Activated CD4-positive, alpha-beta T cell treated with anti-CD3 and anti-CD28 coated beads, Interleukin-2, amount 50 U/mL, for 1 hour (primary cell): ENCODE results near the gene DIS3L2.
"Not testable (repeated sequence)": the region's sequence is repeated elsewhere in the genome, so short reads cannot be mapped to it uniquely, and the experiment has no call there.

Experiments
- DNase-seq: peaks from one replicate; pipeline ENCODE4 v3.0.0-alpha.2; 2020

The DIS3L2 gene

DNA sequence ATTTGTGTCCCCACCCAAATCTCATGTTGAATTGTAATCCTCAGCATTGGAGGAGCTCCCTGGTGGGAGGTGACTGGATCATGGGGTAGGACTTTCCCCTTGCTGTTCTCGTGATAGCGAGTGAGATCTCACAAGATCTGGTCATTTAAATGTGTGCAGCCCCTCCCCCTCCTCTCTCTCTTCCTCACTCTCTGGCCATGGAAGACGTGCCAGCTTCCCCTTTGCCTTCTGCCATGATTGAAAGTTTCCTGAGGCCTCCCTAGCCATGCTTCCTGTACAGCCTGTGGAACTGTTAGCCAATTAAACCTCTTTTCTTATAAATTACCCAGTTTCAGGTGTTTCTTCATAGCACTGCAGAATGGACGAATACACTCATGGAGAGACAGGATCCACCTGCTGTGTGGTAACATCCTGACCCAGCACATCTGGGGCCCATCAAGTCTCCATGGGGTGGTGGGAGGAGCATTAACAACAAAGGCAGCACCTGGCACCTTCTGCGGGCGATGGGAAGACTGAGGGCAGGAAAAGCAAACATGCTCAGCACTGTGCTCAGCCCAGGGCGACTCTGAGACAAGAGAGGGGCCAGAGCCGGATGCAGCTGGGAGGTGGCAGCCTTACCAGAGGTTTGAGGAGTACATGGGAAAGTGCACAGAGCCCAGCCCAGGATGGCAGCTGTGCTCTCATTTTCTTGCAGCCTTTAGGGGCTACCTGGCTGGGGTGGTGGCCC is 400.8 kb downstream of the DIS3L2 start:
- no peak for DNase-seq

DNA sequence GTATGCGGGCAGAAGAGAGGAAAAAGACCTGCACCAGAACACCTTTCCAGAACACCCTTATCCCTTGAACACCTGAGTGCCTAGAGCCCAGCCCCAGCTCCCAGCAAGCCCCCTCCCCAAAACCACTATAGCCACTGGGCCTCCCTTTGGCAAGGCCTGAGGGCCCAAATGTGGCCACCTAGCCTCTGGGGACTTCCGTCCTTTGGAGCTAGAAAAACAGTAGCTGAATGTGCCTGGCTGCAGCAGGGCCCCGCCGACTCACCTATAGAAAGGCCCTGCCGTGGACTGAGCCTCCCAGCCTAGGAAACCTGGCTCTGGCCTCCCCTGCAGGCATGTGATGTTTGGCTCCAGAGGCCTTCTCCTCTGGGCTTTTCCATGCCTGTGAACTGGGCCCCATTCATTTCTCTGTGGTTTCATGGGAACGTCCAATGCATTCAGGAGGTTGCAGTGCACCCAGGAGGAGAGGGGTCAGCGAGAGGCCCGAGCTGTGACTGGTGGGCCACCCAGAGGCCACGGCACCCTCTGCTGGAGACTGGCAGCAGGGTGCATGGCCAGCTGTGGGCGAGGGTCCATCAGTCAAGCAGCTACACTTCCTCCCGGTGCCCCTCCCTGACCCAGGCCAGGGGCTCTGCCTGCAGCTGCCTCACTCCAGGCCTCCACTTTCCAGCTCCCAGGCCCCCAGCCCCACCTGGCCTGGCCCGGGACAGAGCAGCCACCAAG is 401.7 kb downstream of the DIS3L2 start:
- DNase-seq, result not testable (repeated sequence)

DNA sequence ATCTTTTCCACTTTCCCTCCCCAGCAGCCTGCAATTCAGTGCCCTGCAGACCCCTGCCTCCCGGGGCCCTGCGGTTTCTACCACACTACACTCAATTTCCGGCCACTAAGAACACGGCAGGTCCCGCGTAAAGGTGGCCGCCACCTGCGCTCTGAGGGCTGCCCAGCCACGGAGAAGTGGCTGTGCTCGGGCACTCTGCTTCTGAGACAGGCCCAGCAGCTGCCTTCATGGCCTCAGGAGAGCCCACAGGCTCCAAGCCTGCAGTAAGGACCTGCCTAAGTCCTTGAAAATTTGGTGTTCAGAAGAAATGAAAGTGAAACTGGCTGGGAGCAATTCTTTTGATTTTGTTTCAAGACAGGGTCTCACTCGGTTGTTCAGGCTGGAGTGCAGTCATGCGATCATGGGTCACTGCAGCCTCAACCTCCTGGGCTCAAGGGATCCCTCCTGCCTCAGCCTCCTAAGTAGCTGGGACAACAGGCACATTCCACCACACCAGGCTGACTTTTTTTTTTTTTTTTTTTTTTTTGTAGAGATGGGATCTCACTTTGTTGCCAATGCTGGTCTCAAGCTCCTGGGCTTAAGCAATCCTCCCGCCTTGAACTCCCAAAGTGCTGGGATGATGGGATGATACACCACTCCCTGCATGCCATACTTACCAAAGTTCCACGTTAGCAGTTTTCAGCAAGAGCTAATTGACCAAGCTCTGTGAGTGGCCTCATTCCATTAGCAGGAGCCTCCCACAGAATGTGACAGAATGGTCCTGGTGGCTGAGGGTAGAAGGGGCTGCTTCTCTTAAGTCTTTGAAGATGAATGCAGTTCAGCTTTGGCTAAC is 402.5 kb downstream of the DIS3L2 start:
- no peak for DNase-seq

DNA sequence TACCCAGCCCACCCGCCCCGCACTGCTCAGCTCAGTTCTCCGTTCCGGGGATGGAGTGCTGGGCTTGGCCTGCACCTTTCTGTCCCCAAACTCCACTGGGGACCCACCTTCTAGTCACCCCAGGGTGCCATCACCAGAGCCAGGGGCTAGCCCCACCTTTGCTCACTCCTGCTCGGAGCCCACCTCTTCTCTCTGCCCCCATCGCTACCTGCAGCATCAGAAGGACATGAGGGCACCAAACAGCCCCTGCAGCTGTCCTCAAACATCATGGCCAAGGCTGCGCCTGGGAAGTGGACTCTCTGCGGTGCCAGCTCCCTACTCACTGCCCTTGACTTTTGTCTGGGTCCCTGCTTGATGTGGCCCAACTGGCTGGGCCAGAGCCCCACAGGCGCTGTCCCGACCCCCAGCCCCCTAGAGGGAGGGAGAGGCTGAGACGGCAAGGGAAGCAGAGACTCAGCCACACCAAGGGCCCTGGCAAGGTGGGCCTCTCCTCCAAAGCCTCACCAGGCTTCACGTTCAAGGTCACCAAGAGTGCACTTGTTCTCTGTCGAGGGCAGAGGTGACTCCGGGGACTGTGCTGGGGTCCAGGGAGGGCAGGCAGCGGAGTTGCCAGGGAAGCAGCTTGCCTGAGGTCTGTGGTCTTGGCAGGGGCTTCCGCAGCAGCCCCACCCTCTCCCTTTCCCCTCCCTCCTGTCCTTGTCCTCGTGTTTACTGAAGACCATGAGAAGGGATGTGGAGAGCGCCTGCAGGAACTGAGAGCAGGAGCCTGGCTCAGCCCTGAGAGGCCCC is 403.5 kb downstream of the DIS3L2 start:
- not testable (repeated sequence) for DNase-seq

GRCh38 chr2:232365621-232366321 is 404.3 kb downstream of the DIS3L2 start:
- DNase-seq, result no peak

- not testable (repeated sequence) for DNase-seq
Measured at GRCh38 chr2:232366461-232366860, 404.9 kb downstream of the DIS3L2 start.

DNA sequence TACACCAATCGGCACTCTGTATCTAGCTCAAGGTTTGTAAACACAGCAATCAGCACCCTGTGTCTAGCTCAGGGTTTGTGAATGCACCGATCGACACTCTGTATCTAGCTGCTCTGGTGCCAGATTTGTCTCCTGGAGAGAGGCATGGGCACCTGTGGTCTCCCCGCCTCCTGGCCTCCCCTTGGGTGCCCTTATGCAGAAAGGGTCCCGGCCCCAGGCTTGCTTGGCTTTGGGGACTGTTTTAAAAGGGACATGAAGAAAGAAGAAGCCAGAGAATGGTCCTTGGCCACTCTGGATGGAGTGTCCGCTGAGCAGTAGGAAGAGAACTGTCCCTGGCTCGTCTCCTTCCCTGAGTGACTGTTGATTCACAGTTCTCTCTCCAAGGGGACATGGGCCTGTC is 405.5 kb downstream of the DIS3L2 start:
- DNase-seq, result no peak

GRCh38 chr2:232367591-232368233 is 406.2 kb downstream of the DIS3L2 start:
- no peak for DNase-seq

- no peak for DNase-seq
Measured at GRCh38 chr2:232368311-232368731, 406.8 kb downstream of the DIS3L2 start.

DNA sequence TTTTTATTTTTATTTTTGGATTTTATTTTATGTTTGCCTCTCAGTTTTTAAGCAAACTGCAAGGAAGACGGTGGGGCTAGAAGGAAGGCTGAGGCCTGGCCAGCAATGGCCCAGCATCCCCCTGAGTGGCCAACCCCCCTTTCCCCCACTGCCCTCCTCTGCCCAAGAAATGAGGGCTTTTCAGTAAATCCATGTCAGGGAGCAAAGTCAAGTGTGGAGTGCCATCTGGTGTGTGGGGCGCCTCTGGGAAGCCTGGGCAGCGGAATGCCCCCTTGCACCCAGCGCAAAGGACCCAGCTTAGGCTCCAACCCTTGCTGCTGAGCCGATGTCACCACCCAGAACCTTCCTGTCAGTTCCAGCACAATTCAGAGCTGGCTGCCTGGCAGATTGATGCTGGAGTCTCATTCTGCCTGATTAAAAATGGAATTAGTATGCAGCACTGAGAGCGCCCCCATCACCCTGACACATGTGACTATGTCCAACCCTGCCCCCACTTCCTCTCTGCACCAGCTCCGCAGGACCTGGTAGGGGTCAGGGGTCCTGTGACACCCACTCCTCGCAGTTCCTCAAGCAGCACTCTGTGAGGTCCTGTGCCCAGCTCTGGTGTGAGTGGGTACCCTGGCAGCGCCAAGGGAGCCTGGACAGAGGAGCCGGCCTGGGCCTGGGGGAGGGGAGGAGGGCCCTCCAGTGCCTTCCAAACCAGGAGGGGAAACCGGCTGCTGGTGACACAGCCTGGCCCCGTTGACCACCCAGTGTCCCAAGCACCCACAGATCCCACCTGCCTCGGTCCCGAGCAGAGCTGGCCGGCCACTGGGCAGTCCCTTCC is 407.8 kb downstream of the DIS3L2 start:
- no peak for DNase-seq

GRCh38 chr2:232370007-232370406 is 408.5 kb downstream of the DIS3L2 start:
- DNase-seq, result not testable (repeated sequence)

- no peak for DNase-seq
Measured at GRCh38 chr2:232372231-232373208, 411.0 kb downstream of the DIS3L2 start.

DNA sequence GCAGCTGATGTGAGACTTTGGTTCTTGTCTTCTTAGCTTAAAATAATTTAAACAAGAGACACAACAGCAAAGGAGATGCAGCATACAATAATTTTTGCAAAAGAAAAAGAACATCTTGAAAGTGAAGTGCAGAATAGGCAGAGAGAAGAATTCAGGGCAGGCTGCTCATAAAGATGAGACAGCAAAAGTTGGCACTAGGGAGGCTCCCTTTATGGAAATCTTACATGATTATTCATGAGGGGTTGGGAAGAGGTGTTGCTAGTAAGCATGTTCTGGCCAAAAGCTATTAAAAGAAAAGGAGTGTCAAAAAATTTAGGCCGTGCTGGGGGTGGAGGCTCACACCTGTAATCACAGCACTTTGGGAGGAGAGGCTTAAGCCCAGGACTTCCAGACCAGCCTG is 412.8 kb downstream of the DIS3L2 start:
- no peak for DNase-seq

DNA sequence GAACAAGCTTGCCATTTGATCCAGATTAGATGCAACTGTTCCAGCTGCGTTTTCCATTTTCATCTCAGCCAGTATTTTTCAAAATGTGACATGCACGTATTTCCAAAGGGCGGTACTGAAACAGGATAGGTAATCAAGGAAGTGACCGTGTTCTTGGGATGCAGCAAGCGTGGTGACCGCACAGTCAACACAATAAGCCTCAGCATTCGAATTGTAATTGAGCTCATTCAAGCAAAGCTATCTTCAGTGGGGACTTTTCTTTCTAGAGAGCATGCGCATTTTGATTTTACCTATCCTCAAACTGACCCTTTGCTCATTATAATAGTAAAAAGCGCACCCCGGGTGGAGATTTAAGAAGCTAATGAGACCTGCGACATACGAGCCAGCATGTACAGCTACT is 413.7 kb downstream of the DIS3L2 start:
- no peak for DNase-seq

DNA sequence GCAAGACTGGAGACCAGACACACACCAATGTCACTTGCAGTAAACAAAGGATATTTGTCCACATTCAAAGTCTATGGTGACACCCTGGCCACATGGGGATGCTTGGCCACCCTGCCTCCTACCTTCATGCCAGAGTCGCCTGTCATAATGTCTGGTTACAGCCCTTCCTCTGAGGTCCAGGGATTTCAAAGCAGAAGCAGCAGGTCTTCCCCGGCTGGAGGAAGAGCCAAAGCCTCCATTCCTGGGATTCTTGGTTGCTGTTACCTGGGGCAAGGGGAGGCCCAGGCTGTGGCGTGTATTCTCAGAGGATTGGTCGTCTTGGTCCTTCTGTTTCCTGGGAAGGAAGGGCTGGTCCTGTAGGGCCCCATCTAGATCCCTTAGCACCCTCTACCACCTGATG is 414.7 kb downstream of the DIS3L2 start:
- DNase-seq, result no peak

DNA sequence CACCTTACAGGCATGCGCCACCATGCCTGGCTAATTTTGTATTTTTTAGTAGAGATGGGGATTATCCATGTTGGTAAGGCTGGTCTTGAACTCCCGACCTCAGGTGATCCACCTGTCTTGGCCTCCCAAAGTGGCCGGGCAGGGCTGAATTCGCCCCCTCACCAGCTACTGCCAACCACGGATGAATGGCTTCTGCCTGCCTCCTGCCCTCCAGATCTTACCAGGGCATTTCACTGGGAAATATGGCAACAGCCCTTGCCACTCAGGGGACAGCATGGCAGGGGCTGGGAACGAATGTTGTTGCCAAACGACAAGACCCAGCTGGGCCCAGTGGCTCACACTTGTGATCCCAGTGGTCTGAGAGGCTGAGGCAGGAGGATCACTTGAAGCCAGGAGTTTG is 415.2 kb downstream of the DIS3L2 start:
- DNase-seq, result no peak

- DNase-seq, result no peak
Measured at GRCh38 chr2:232377319-232377718, 415.8 kb downstream of the DIS3L2 start.

DNA sequence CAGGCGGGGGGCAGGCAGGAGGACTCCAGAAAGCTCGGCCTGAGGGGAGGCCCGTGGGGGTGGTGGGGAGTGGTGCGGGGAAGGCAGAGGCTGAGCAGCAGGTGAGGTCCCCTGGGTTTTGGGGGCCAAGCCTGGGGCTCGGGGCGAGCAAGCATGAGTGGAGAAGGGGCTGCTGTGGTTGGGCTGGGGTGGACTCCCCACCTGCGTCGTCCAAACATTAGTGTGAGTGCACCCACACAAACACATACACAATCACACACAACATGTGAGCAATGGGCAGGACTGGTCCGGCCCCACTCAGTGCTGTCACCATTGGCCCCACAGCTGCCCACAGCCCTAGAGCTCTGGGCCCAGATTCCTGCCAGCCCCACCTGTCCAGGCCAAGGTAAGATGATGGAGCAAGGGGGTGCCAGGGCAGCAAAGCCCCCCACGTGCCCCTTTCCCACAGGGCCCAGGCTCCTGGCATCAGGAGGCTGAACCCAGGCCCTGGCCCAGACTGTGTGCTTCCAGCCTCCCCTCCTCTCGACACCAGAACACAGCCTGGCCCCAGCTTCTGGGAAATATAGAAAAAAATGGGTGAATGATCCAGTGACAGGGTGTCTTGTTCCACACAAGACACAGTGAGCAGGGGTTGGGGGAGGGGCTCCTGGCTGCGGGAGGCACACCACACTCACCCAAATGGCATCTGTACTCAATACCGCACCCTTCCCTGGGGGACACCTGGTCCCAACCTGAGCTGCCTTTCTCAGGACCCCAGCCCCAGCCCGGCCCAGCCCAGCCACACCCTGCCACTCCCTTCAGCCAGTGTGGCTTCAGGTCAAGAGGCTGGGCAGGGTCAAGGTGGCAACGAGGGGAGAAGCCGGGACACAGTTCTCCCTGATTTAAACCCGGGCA is 416.6 kb downstream of the DIS3L2 start:
- no peak for DNase-seq
